IPS DF 4.7 (cell line): ENCODE results near the gene CLGN.

Source experiments
- DNase-seq: peaks from one replicate; pipeline ENCODE4 v3.0.0-alpha.2; 2013; ENCODE audit warnings: low spot score; ENCODE audit errors: extremely low read depth

CLGN gene

DNA sequence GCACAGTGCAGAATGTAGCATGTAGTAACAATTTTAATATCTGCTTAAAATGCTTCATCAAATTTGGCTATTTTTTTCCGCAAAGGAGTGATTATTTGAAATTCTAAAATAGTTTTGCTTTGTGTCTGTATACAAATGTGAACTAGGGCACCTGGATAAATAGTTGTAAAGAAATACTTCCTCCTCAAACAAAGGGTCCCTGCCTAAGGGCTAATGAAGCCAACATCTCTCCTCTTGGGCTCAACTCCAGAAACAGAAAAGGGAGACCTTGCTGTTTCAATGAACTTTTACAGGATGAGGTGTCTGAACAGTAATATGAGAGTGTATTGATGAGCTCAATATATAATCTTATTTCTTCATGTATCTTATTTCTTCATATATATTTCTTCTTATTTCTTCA lies 84.8 kb downstream of the CLGN start:
- DNase-seq = no peak
